Peyer's patch (tissue), 4 donors: ENCODE measurements around the gene VSTM5. TPM values are rescaled to one million over a fixed set of nuclear protein-coding genes. Genes with fewer than 3 reads are reported as not detected.

Experiments used
- DNase-seq, 3 donors: peaks; one replicate each; pipeline ENCODE4 v3.0.0-alpha.2; 2017 to 2019
- H3K27ac ChIP-seq, 4 donors: fragments of 200-600 bp; sonication (generic); one replicate each; pipeline ENCODE4 v1.5.1; 2016 to 2019
- H3K27me3 ChIP-seq, 2 donors: fragments of 200-600 bp; sonication (generic); one replicate each; pipeline ENCODE4 v1.5.1; 2019
- H3K36me3 ChIP-seq, 3 donors: fragments of 200-600 bp; sonication (generic); one replicate each; pipeline ENCODE4 v1.5.1; 2016 to 2019
- H3K4me1 ChIP-seq, 4 donors: fragments of 200-600 bp; sonication (generic); one replicate each; pipeline ENCODE4 v1.5.1; 2016 to 2019
- H3K4me3 ChIP-seq, 4 donors: fragments of 200-600 bp; sonication (generic); 1 replicate in 3 of 4; 2 replicates in 1 of 4; pipeline ENCODE4 v1.5.1; 2016 to 2019; ENCODE audit warnings: mild to moderate bottlenecking in 1 of 4
- H3K9me3 ChIP-seq, 4 donors: fragments of 200-600 bp; sonication (generic); one replicate each; pipeline ENCODE4 v1.5.1; 2016 to 2019; ENCODE audit warnings: mild to moderate bottlenecking in 1 of 4
- POLR2A ChIP-seq, 2 donors: fragments of 450-650 bp; IDR thresholded peaks; one replicate each; pipeline ENCODE4 v1.5.1; 2017; ENCODE audit warnings: antibody characterized with exemption in 2 of 2, mild to moderate bottlenecking in 2 of 2, moderate library complexity in 2 of 2
- total RNA-seq, 4 donors: library from RNA; depleted of rRNA; stranded (reverse); fragments of >200 nt; gene quantifications; one replicate each; pipeline ENCODE4 v1.1.0, GENCODE V29; 2016
- TF ChIP-seq, protein P1 (sequence below), 6 experiments: fragments of 450-650 bp in 4 of 6; fragments of 200-600 bp in 2 of 6; sonication (generic) in 1 of 6; IDR thresholded peaks; one replicate each; pipeline ENCODE4 v1.5.1; 2017 to 2019; ENCODE audit warnings: antibody characterized with exemption in 6 of 6, mild to moderate bottlenecking in 3 of 6, moderate library complexity in 1 of 6

The VSTM5 gene
- total RNA-seq, 4 donors from 2014 or later: 1.1 to 2.2 (median 1.5) TPM

DNA sequence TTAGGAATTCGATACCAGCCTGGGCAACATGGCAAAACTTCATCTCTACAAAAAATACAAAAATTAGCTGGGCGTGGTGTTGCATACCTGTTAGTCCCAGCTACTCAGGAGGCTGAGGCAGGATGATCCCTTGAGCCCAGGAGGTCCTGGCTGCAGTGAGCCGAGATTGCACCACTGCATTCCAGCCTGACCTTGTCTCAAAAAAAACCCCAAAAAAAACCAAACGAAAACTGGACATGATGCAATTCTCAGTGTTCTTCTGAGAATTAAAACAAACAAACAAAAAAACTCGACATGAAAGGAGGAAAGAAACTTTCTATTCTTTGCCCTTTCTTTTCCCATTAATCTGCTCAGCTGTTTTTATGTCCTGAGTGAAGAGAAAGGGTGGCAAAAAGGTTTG is 58.9 kb downstream of the VSTM5 start:
- no peak for TF ChIP-seq POLR2A (IDR thresholded peaks at IDR 0.05)
- TF ChIP-seq, protein P1, sequence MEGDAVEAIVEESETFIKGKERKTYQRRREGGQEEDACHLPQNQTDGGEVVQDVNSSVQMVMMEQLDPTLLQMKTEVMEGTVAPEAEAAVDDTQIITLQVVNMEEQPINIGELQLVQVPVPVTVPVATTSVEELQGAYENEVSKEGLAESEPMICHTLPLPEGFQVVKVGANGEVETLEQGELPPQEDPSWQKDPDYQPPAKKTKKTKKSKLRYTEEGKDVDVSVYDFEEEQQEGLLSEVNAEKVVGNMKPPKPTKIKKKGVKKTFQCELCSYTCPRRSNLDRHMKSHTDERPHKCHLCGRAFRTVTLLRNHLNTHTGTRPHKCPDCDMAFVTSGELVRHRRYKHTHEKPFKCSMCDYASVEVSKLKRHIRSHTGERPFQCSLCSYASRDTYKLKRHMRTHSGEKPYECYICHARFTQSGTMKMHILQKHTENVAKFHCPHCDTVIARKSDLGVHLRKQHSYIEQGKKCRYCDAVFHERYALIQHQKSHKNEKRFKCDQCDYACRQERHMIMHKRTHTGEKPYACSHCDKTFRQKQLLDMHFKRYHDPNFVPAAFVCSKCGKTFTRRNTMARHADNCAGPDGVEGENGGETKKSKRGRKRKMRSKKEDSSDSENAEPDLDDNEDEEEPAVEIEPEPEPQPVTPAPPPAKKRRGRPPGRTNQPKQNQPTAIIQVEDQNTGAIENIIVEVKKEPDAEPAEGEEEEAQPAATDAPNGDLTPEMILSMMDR (IDR thresholded peaks at IDR 0.05): no peak
- DNase-seq: no peak
- H3K36me3 ChIP-seq: peaks cover 0 to 88% (median 0%) of the 10 kb centered on the region in 3 donors

DNA sequence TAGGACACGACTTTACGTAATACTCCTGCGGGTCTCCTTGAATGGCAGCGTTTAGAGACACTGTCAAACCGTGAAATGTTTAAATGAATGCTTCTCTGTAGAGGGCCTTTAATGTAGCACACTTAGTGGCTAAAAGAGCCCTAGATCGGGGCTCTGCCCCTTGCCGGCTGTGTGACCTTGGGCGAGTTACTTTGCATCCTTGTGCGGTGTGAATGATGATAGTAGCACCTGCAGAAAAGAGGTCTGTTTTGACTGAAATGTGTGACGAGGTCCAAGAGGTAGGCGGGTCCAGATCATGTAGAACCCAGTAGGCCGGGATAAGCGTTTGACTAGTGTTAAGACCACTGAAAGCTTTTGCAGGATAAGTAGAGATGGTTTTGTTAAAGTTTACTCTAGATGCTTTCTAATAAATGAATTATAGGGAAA is 65.5 kb downstream of the VSTM5 start:
- Histone ChIP-seq H3K27me3 (no peaks in the 10 kb centered on the region), H3K36me3 (peaks cover 0 to 23% (median 0%) of the 10 kb centered on the region in 3 donors), H3K4me3 (peak overlapping the region; percentile 78 to 96 (median 87)), H3K27ac (peak overlapping the region; percentile 87 to 95 (median 94)), H3K9me3 (no peaks in the 10 kb centered on the region), H3K4me1 (peaks cover 0 to 28% (median 12%) of the 10 kb centered on the region in 4 donors)
- no peak for TF ChIP-seq POLR2A (IDR thresholded peaks at IDR 0.05)
- TF ChIP-seq, protein P1 (IDR thresholded peaks at IDR 0.05): no peak
- DNase-seq: no peak

More for the DNA sequence above, 58.9 kb downstream of the VSTM5 start:
- no peak overlapping the region for H3K27ac ChIP-seq
- no peaks in the 10 kb centered on the region for H3K9me3 ChIP-seq
- H3K27me3 ChIP-seq: no peaks in the 10 kb centered on the region
- H3K4me3 ChIP-seq: no peak overlapping the region
- peaks cover 0 to 9% (median 4%) of the 10 kb centered on the region in 4 donors for H3K4me1 ChIP-seq

- TF ChIP-seq POLR2A (IDR thresholded peaks at IDR 0.05): peak; percentile 66 to 87
- TF ChIP-seq, protein P1 (IDR thresholded peaks at IDR 0.05): peak; percentile 20 to 58 (median 48)
- Histone ChIP-seq H3K4me3 (peak within 1 kb of the TSS; percentile 78 to 96 (median 87)), H3K27ac (peak within 1 kb of the TSS; percentile 87 to 95 (median 94))
Observed at GRCh38 chr11:93784145-93784934, 66.1 kb downstream of the VSTM5 start, which contains the start of gene MED17. TSS of gene MED17 (plus strand) at chr11:93784282. CDS start at chr11:93784514, 232 bp downstream.

DNA sequence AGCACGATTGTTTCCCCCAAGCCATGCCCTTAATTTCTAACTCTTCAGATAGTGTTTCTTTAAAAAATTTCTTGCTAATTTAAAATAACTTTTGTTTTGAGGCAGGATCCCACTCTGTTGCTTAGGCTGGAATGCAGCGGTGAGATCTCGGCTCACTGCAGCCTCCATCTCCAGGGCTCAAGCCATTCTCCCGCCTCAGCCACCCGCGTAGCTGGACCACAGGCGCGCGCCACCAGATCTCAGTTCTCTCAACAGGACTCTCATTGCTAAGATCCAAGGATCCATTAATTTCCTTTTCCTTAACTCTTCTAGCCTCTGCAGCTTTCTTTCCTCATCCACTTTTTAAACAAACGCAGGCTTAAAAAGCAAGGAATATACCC is 66.7 kb downstream of the VSTM5 start:
- H3K36me3 ChIP-seq: peaks cover 0 to 11% (median 0%) of the 10 kb centered on the region in 3 donors
- no peaks in the 10 kb centered on the region for H3K27me3 ChIP-seq
- no peaks in the 10 kb centered on the region for H3K9me3 ChIP-seq
- peaks cover 0 to 28% (median 12%) of the 10 kb centered on the region in 4 donors for H3K4me1 ChIP-seq
- peak overlapping the region; percentile 87 to 95 (median 94) for H3K27ac ChIP-seq
- TF ChIP-seq, protein P1 (IDR thresholded peaks at IDR 0.05): no peak
- TF ChIP-seq POLR2A (IDR thresholded peaks at IDR 0.05): no peak
- peak overlapping the region; percentile 78 to 96 (median 87) for H3K4me3 ChIP-seq
- DNase-seq: no peak

More at GRCh38 chr11:93784145-93784934, 66.1 kb downstream of the VSTM5 start, which contains the start of gene MED17:
- H3K9me3 ChIP-seq: no peaks in the 10 kb centered on the region
- peaks cover 0 to 16% (median 0%) of the 10 kb centered on the region in 3 donors for H3K36me3 ChIP-seq
- H3K27me3 ChIP-seq: no peaks in the 10 kb centered on the region
- DNase-seq: peak; percentile 92 to 97 (median 93)
- H3K4me1 ChIP-seq: peaks cover 0 to 28% (median 12%) of the 10 kb centered on the region in 4 donors

DNA sequence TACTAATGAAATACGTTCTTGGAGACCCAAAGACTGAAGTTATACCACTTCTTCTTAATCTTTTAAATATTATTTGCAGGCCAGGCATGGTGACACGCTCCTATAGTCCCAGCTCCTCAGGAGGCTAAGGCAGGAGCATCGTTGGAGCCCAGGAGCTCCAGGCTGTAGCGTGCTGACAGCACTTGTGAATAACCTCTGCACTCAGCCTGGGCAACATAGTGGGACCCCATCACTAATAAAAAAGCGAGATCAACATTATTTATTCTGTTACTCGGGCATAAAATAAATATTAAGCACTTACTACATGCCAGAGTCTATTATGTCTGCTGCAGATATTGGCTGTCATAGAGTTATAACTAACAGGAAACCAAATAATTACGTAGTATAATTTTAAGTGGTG is 67.1 kb downstream of the VSTM5 start:
- no peak for TF ChIP-seq POLR2A (IDR thresholded peaks at IDR 0.05)
- TF ChIP-seq, protein P1 (IDR thresholded peaks at IDR 0.05): no peak
- H3K4me1 ChIP-seq: peaks cover 0 to 28% (median 12%) of the 10 kb centered on the region in 4 donors
- DNase-seq: no peak
- H3K27ac ChIP-seq: peak overlapping the region in 3 of 4 donors; percentile 87 to 95 (median 94)
- peak overlapping the region; percentile 78 to 96 (median 87) for H3K4me3 ChIP-seq
- peaks cover 0 to 7% (median 0%) of the 10 kb centered on the region in 3 donors for H3K36me3 ChIP-seq
- H3K27me3 ChIP-seq: no peaks in the 10 kb centered on the region
- H3K9me3 ChIP-seq: no peaks in the 10 kb centered on the region
